Psoas muscle (tissue), 8 donors: ENCODE data around the gene PHOX2B. TPM values are rescaled to one million over a fixed set of nuclear protein-coding genes. Genes with fewer than 3 reads are reported as not detected.
"Not testable (repeated sequence)": the region's sequence is repeated elsewhere in the genome, so short reads cannot be mapped to it uniquely, and the experiment has no call there.

Experiments used
- ATAC-seq, 4 donors: fragments of 200-7000 bp; cut with Tn5 transposase; one replicate each; pipeline ENCODE4 v1.9.1; 2020; ENCODE audit warnings: moderate library complexity in 3 of 4, mild to moderate bottlenecking in 2 of 4
- DNase-seq, 2 donors: peaks; one replicate each; pipeline ENCODE4 v3.0.0-alpha.2; 2020
- H3K27ac ChIP-seq: fragments of 200-600 bp; one replicate; pipeline ENCODE4 v1.8.0; 2022
- H3K27me3 ChIP-seq, 3 donors: fragments of 200-600 bp in 1 of 3; one replicate each; pipeline versions ENCODE4 v1.6.1 to v1.8.0; 2013 to 2022; ENCODE audit warnings: low read length in 2 of 3, mild to moderate bottlenecking in 2 of 3, moderate library complexity in 1 of 3; ENCODE audit not compliant: insufficient read depth in 3 of 3
- H3K36me3 ChIP-seq, 2 donors: fragments of 200-600 bp in 1 of 2; one replicate each; pipeline versions ENCODE4 v1.6.1 to v1.8.0; 2013 to 2022; ENCODE audit warnings: low read depth in 1 of 2, mild to moderate bottlenecking in 1 of 2, moderate library complexity in 1 of 2; ENCODE audit not compliant: insufficient read depth in 1 of 2
- H3K4me1 ChIP-seq: fragments of 200-600 bp; one replicate; pipeline ENCODE4 v1.8.0; 2022
- H3K4me3 ChIP-seq: fragments of 200-600 bp; one replicate; pipeline ENCODE4 v1.8.0; 2022; ENCODE audit warnings: mild to moderate bottlenecking
- H3K9me3 ChIP-seq: fragments of 200-600 bp; one replicate; pipeline ENCODE4 v1.8.0; 2022
- WGBS, 3 donors: extraction: QIAGEN DNeasy Blood & Tissue Kit; methylation state at CpG; one replicate each; pipeline versions ENCODE4 v1.1.6 to v1.1.7; 2013; 5-methylcytosine and 5-hydroxymethylcytosine counted together
- intact Hi-C, 2 donors: fragments of 100-400 bp; cut with DNase I; formaldehyde crosslinking; loops; one replicate each; pipeline versions ENCODE4 v1.11.0 to v1.14.2; 2022
- polyA plus RNA-seq, 3 donors: library from polyadenylated mRNA; stranded (reverse); fragments of 200-250 nt; gene quantifications; one replicate each; pipeline ENCODE4 v1.2.3, GENCODE V29; 2013
- total RNA-seq, 4 donors: library from RNA; stranded (reverse); fragmentation: NEBNext Ultra II Directional in 2 of 4; extraction: Animal tissue kit (Norgen Biotek cat#: 25700) in 2 of 4; gene quantifications; one replicate each; pipeline versions ENCODE4 v1.2.1 to v1.2.4, GENCODE V29; 2021 to 2023
- TF ChIP-seq, protein P1 (sequence below): fragments of 200-600 bp; IDR thresholded peaks from one replicate; pipeline ENCODE4 v1.8.0; 2022; ENCODE audit warnings: antibody characterized with exemption
- donor health status: healthy with polysubstance abuse.
- donor health status: DM: no; HTN: no; CAD: no; lungs with moderate emphysema.
- donor health status: Bipolar disorder and iron deficiency.
- donor health status: healthy.
- donor health status: DM: yes; HTN: yes; CAD: no.
- donor health status: DM: no; HTN: no; CAD: no.
- donor health status: DM: no; HTN: no; CAD: no.
- donor health status: DM: yes; HTN: yes; CAD: no.

The PHOX2B gene
- total and polyA plus RNA-seq, 7 donors: 0.01 TPM; not detected in 6

DNA sequence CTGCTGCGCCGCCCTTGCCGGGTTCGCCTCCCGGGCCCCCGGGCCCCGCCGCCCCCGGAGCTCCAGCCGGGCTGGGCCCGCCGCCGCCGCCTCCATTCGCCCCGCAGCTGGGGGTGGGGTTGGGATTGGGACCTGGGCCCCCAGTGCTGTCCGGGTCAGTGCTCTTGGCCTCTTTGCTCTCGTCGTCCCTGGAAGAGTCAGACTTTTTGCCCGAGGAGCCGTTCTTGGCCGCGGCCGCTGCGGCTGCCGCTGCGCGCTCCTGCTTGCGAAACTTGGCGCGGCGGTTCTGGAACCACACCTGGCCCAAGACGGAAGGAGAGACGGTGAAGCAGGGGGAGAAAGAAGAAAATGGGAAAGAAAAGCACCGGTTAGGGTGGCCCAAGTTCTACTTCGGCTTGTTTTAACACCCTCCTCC lies 2.5 kb downstream of the PHOX2B start:
- intact Hi-C loops: no loop called here
- Histone ChIP-seq H3K27ac (no peak overlapping the region), H3K27me3 (peaks cover 12 to 95% (median 43%) of the 10 kb centered on the region in 3 donors), H3K9me3 (no peaks in the 10 kb centered on the region), H3K36me3 (no peaks in the 10 kb centered on the region), H3K4me3 (no peak overlapping the region), H3K4me1 (no peaks in the 10 kb centered on the region)
- ATAC-seq (no peak), DNase-seq (no peak)
- TF ChIP-seq, protein P1, sequence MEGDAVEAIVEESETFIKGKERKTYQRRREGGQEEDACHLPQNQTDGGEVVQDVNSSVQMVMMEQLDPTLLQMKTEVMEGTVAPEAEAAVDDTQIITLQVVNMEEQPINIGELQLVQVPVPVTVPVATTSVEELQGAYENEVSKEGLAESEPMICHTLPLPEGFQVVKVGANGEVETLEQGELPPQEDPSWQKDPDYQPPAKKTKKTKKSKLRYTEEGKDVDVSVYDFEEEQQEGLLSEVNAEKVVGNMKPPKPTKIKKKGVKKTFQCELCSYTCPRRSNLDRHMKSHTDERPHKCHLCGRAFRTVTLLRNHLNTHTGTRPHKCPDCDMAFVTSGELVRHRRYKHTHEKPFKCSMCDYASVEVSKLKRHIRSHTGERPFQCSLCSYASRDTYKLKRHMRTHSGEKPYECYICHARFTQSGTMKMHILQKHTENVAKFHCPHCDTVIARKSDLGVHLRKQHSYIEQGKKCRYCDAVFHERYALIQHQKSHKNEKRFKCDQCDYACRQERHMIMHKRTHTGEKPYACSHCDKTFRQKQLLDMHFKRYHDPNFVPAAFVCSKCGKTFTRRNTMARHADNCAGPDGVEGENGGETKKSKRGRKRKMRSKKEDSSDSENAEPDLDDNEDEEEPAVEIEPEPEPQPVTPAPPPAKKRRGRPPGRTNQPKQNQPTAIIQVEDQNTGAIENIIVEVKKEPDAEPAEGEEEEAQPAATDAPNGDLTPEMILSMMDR: no peak
- 2 to 3% (median 2%) methylated on average over 28 to 36 of the region's 36 CpGs for WGBS, 3 donors

DNA sequence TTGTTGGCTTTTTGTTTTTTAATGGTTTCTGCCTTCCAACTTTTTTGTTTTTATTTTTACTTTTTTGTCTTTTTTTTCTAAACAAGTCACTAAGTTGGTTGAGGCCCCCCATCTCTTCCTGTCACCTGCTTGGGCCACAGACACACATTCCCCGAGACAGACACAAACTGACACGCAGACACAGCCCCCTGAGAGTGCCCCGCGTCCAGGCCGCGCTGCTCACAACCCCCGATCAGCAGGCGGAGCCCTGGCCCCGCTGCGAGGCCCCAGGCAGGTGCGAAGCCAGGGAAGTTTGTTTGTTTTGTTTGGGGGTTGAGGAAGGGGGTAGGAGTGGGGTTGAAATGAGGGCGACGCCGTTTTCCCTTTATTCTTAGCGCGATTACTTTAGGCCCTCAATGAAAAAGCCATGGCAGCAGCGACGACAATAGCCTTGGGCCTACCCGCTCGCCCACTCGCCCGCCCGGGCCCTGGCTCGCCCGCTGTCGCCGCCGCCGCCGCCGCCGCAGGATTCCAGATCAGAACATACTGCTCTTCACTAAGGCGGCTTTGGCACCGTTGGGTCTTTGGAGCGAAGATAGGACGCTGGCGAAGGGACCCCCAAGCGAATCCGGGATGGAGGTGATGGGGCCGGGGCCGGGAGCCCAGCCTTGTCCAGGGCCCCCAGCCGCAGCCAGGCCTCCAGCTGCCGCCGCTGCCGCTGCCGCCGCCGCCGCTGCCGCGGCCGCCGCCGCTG lies 3.1 kb downstream of the PHOX2B start:
- Histone ChIP-seq H3K36me3 (no peaks in the 10 kb centered on the region), H3K27ac (no peak overlapping the region), H3K4me1 (no peaks in the 10 kb centered on the region), H3K27me3 (peaks cover 7 to 95% (median 42%) of the 10 kb centered on the region in 3 donors), H3K9me3 (no peaks in the 10 kb centered on the region), H3K4me3 (no peak overlapping the region)
- ATAC-seq (no peak), DNase-seq (no peak)
- TF ChIP-seq, protein P1: no peak
- intact Hi-C loops: no loop called here
- WGBS, 3 donors: 5 to 6% (median 5%) methylated on average over 45 to 54 of the region's 54 CpGs

DNA sequence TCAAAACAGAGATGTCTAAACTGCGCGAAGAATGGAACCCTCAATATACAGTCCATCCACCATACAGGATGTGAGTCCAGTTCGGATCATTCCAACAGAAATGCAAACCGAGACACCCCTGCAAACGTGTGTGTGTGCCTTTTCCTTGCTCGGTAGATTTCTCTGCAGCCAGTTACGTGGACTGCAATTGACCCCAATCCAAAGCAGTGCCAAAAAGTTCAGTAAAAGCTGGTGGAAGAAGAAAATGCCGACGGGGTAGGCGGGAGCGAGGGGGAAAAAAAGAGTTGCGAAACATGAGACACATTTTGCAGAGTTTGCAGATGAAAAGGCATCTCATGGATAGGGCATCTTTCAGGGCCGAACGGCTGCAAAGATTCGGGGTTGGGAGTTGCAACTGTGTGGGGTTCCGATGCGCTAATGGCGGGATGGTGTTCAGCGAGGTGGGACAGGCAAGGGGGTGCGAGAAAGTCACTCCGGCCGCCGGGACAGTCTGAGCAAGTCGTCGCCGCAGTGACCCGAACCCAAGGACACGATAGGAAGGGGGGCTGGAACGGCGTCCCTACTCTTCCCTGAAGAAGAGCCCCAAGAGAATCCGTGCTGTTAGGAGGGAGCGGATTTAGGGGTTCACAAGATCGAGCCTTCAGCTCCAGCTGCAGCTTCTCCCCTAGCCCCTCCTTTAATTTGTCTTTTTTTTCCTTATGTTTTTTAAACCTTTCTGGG lies 3.8 kb downstream of the PHOX2B start:
- DNase-seq (no peak), ATAC-seq (no peak)
- WGBS, 3 donors: 4 to 6% (median 5%) methylated on average over 33 of the region's 33 CpGs
- H3K4me3 ChIP-seq: no peak overlapping the region
- peaks cover 11 to 94% (median 39%) of the 10 kb centered on the region in 3 donors for H3K27me3 ChIP-seq
- TF ChIP-seq, protein P1: no peak
- no peaks in the 10 kb centered on the region for H3K4me1 ChIP-seq
- intact Hi-C loops: no loop called here
- H3K9me3 ChIP-seq: no peaks in the 10 kb centered on the region
- no peak overlapping the region for H3K27ac ChIP-seq
- no peaks in the 10 kb centered on the region for H3K36me3 ChIP-seq

DNA sequence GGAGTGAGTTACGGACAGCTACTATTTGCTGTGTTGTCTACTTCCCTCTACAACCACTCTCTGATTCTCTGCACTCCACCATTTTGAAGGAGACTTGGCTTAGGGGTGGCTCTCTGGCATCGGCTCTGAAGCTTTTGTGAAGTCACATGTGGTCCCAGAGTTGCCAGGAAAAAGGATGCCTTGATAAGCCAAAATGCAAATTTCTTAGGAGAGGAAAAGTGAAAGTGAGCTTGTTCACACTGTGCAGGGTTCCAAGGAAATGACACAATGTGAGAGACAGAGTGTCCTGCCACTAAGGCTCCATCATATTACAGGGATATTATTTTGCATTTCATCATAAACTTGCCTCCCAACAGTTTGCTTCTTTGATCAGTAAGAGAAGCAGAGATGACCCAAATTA lies 7.2 kb downstream of the PHOX2B start:
- ATAC-seq: no peak
- no peak for DNase-seq
- Histone ChIP-seq H3K36me3 (no peaks in the 10 kb centered on the region), H3K4me3 (no peak overlapping the region), H3K4me1 (no peaks in the 10 kb centered on the region), H3K27me3 (peaks cover 18 to 79% (median 19%) of the 10 kb centered on the region in 3 donors), H3K27ac (no peak overlapping the region), H3K9me3 (no peaks in the 10 kb centered on the region)
- TF ChIP-seq, protein P1: no peak
- WGBS, 3 donors: 53 to 65% (median 59%) methylated on average over 2 of the region's 2 CpGs
- intact Hi-C loops: no loop called here

DNA sequence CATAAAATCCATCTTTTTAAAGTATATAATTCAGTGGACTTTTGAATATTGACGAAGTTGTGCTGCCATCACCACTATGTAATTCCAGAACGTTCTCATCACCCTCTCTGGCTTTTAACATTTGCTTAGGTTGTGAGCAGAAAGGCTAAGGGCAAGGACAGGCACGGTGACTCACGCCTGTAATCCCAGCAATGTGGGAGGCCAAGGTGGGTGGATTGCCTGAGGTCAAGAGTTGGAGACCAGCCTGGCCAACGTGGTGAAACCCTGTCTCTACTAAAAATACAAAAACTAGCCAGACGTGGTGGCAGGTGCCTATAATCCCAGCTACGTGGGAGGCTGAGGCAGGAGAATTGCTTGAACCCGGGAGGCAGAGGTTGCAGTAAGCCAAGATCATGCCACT lies 11.0 kb downstream of the PHOX2B start:
- 55 to 66% (median 66%) methylated on average over 8 of the region's 8 CpGs for WGBS, 3 donors
- ATAC-seq, H3K36me3 ChIP-seq, H3K9me3 ChIP-seq, intact Hi-C loops, H3K4me3 ChIP-seq, H3K4me1 ChIP-seq, DNase-seq, H3K27ac ChIP-seq: not testable (repeated sequence)
- peaks cover 0 to 44% (median 16%) of the 10 kb centered on the region in 3 donors for H3K27me3 ChIP-seq
